GM10847 (cell line): ENCODE data around the gene NEU1.

ENCODE experiments used
- POLR2A ChIP-seq: IDR thresholded peaks from 2 replicates; pipeline ENCODE4 v1.6.1; 2011; ENCODE audit not compliant: insufficient read length; ENCODE audit errors: extremely low read depth

NEU1 gene

DNA sequence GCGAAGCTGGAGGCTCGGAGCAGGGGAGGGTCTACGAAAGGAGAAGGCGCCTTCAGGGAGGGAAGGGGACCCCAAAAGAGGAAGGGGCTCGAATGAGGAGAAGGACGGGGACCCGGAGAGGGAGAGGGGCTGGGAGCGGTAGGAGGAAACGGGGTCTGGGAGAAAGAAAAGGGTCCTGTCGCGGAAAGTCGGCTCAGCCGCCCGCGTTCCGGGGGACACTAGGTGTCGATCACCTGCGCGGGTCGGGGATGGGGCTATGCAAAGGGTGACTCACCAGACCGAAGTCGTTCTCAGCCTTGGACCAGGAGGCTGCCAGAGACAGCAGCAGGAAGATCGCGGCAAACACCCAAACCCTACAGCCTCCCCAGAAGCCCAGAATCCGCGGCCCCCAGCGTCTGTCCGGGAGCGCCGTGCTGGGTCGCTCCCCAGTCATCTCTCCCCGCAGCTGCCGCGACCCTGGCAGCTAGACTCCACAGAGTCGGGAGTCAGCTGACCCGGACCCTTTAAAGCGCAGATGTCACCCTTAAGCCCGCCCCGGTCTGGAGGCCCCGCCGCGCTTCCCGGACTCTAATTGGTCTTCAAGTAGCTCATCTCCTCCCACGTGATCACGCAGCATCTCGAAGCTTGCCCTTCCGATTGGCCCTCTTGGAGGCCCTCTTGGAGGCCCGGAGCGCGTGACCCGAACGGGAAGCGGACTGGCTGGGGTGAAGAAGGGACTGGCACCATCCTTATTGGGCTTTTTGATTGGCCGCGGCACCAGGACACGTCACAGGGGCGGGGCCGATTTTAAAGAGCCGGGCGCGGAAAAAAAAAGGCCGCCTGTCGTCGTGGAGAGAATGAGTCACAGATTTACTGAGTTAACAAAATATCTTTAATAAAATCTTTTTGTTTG, at the start of gene NEU1:
NEU1 (minus strand) TSS at position 478 of the 892 bp plus-strand sequence; CDS start at position 433, 45 bp downstream.
- TF ChIP-seq POLR2A = peak; percentile 98

DNA sequence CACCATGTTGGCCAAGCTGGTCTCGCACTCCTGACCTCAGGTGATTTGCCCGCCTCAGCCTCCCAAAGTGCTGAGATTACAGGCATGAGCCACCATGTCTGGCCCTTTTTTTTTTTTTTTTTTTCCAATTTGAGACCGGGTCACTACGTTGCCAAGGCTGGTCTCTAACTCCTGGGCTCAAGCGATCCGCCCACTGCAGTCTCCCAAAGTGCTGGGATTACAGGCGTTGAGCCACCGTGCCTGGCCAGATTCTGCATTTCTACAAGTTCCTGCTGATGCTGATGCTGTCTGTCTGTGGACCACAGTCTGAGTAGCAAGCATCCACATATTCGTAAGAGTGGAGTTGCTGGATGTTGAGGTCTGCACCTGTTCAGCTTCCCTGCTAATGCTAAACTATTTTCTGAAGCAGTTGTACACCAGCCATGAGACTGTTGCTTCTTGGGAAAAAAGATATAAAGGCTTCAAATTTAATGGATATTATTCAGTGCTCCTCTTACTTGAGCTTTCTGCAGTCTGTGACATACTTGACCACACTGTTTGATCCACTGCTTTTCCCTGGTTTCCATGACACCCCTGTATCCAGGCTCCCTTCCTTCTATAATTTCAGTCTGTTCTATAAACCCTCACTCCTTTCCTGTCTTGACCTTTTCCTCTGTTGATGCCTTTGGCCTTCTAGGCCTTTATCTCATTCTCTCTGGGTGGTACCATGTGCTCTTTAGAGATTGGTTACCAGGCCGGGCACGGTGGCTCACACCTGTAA, 49.4 kb upstream of the NEU1 start:
- TF ChIP-seq POLR2A = no peak

DNA sequence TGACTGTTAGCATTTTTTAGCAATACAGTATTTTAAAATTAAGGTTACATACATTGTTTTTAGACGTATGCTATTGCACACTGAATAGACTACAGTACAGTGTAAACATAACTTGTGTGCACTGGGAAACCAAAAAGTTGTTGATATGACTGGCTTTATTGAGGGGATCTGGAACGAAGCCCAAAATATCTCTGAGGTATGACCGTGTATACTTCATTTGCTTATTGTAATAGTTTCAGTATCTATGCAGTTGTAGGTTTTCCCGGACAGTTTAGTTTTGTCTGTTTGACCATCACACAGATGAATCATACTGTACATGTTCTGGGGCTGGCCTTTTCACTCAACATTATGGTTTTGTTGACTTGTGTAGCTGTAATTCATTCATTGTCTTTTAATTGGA, 46.2 kb upstream of the NEU1 start:
- TF ChIP-seq POLR2A = no peak

DNA sequence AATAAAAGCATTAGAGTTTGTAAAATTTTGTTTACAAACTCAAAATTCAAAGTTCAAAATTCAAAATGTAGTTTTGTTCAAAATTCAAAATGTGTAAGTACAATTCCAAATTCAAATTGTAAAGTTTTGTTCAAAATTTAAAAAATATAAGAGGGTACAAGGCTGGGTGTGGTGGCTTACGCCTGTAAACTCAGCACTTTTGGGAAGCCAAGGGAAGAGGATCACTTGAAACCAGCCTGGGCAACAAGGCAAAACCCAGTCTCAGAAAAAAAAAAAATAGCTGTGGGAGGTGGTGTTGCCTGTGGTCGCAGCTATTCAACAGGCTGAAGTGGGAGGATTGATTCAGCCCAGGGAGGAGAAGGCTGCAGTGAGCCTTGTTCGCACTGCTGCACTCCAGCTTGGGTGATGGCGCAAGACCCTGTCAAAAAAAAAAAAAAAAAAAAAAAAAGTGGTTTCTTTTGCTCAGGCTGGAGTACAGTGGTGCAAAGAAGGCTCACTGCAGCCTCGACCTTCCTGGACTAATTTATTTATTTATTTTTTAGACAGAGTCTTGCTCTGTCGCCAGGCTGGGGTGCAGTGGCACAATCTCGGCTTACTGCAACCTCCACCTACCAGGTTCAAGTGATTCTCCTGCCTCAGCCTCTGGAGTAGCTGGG, 44.7 kb upstream of the NEU1 start:
- TF ChIP-seq POLR2A = no peak

DNA sequence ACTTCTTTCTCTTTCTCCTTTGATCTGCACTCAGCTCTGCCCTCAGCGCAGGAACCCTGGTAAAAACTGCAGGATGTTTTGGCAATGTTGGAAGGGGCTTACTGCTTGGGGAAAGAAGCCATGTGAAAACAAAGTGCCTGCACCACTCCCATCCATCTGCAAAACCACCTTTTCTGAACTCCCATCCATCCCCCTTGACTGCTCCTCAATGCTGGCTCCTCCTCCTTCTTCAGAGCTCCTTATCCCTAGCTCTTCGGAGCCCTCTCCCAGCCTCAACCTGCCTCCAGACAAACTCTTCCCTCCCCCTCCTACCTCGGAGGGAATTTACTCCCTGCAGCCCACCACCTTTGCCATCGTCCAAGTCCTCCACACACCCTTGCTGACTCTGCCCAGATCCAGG, 43.5 kb upstream of the NEU1 start:
- TF ChIP-seq POLR2A = no peak

DNA sequence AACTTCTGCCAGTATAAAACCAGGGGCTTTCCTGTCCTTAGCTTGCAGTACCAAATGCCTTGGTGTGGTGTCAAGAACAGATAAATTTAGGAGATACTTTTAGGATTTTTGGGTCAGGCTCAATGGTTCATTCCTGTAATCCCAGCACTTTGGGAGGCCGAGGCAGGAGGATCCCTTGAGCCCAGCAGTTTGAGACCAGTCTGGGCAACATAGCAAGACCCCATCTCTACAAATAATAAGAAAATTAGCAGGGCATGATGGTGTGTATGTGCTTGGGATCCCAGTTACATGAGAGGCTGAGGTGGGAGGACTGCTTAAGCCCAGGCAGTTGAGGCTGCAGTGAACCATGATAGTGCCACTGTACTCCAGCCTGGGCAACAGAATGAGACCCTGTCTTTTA, 42.4 kb upstream of the NEU1 start:
- TF ChIP-seq POLR2A = no peak

DNA sequence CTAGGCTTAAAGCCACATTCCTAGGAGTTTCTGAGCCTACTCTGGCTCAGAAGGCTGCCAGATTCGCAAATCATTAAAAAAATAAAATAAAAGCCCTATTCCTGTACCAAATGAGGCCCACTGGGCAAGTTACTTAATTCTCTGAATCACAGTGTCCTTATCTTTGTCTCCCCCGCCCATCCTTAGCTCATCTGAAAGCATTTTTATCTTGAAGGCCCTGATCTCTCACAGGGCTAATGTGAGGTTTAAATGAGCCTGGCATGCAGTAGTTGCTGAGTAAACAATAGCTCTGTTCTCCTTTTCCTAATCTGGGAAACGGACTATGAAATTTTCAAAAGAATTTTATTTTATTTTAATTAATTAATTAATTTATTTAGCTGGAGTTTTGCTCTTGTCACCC, 41.3 kb upstream of the NEU1 start:
- no peak for TF ChIP-seq POLR2A

DNA sequence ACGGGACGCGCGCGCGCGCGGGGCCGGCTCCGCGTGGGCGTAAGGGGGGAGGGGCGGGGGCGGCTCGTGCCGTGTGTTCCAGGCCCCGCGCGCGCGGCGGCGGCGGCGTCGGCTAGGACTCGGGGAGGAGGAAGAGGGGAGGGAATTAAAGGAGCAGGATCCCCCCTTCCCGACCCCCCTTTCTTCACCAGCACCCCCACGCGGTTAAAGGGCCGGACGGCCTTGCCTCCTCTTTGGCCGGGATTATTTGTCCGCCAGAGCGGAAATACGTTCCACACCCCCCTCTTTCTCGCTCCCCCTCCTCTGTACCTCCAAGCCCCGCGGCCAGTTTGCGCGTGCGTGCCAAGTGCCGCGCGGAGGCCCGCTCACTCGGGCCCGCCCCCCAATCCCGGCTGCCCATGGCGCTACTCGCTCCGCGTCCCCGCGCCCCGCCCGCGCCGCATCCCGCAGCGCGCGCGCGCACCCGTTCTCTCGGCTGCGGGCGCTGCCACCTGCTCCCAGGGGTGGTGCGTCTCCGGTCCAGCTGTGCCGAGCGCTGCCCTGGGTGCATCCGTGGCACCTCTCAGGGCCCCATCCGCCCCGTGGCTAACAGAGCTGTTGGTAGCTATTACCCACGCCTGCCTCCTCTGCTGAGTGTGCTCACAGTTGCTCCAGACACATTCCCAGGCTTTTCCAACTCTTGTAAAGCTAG, 39.5 kb upstream of the NEU1 start, which contains the start of gene ZBTB12:
ZBTB12 (minus strand) TSS at position 134 of the 691 bp plus-strand sequence. CDS start 781 bp downstream, outside the sequence.
- peak; percentile 30 for TF ChIP-seq POLR2A

DNA sequence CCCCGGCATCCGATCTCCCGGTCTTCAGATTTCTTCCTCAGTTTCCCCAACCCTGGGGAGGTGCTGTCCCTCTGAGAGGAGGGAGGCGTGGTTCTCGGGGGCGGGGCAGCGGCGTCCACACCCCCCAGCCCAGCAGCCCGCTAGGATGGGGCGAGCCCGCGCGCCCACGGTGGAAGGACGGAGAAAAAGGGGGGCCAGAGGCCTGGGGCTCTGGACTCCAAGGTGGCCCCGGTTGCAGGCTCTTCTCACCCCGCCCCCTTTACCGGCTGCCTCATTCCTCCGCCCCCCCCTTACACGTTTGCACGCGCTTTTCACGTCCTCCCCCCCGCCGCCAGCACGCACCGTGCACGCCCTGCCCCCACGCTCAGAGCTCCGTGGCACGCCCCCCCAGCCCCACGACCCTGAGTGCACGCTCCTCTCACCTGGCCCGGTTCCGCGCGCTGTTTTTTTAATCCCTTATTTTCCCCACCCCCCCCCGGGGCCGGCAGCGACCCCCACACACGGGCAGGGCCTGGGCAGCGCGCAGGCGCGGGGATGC, 38.9 kb upstream of the NEU1 start:
- TF ChIP-seq POLR2A = no peak

DNA sequence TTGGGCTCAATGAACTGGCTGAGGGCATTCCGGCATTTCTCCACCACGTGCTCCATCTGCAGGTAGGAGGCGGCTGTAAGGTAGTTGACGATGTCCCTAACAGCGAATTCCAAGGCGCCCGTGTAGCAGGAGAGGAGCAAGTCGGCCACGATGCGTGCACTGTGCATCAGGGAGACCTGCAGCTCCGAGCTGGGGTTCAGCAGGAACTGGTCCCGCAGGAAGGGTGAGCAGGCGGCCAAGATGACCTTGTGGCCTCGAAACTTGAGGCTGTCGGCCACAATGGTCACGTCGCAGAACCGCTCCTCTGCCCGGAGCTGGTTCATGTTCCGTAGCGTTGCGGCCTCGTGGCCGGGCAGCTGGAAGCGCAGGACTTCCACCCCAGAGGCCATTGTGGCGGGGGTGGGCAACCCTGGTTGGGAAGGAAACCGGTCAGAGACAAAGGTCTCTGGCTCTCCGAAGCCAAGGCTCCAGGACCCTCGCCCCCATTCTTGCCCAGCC, 38.3 kb upstream of the NEU1 start:
- TF ChIP-seq POLR2A = no peak

DNA sequence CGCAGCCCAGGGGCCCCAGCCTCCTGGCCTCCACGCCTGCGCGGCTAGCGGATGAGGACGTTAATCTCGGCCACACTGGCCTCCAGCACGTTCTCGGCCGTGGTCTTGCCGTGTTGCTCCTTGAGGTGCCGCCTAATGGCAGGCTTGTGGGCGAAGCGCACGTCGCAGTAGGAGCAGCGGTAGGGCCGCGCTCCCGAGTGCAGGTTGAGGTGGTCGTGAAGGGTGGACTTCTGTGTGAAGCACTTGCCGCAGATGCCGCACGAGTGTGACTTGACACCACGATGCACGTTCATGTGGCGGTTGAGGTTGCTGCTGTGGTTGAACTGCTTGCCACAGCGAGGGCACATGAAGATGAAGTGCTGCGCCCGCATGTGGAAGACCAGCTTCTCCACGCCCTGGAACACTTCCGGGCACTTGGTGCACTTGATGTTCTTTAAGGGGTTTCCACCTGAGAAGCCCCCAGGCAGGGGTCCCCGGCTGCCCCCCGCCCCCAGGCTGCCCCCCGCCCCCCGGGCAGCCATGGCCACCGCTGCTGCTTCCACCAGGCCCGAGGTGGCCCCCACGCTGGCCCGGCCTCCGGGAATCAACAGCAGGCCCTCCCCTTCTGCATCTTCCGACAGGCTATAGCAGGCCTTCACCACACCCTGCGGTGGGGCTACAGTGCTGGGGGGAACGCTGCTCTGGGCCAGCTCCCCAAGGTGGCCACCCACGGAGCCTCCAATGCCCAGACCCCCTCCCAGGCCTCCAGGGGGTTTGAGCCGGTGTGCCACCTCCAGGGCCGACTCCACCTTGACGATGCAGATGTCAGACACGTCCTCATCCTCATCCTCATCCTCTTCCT, 37.5 kb upstream of the NEU1 start:
- no peak for TF ChIP-seq POLR2A

DNA sequence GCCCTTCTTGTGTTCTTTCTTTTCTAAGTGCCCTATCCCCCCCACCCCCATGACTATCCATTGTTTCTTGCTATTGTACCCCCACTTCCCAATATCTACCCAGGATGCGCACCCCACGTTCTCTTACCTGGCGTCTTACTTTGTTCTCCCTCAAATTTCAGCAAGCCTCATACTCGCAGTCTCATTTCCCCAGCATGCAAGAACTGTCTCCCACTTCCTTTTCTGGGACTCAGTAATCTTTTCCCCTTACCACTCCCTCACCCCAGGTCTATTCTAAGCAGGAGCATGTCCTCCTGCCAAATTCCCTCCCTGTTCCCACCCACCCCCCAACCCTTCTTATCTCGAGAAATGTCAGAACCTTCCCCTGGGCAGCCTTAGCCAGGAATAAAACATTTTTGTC, 36.6 kb upstream of the NEU1 start:
- TF ChIP-seq POLR2A = no peak

DNA sequence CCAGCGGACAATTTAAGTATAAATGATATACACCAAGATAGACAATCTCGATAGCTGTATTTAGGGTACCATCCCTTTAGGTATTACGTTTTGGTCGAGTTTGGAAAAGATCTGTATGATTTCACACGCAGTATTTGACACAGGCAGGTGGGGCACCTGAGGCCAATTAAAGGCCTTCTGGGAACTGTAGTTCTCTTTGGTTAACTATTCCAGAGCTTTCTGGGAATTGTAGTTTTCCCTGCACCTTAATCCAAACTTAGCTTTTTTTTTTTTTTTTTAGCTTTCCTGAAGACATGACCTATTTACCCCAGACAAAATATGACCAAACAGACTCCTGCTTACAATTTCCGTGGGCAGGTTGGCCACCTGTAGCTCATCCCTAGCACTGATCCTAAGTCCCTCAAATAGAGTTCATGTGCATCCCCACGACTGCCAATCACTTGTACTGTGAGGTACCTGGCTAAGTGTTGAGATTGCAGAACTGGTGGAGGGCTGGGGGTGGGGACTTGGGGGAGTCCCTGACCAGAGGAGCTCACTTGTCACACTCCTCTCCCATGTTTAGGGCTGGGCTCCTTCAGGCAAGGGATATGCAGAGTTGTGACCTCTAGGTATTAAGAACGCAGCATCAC, 35.9 kb upstream of the NEU1 start:
- no peak for TF ChIP-seq POLR2A
